BLaER1 (cell line): ENCODE measurements around the gene SH2D6.
"Not testable (repeated sequence)": the region's sequence is repeated elsewhere in the genome, so short reads cannot be mapped to it uniquely, and the experiment has no call there.

Source experiments
- H3K27ac ChIP-seq: shearing (Covaris generic); formaldehyde crosslinking; 2 replicates; pipeline ENCODE4 v1.8.1; 2022
- H3K27me3 ChIP-seq: shearing (Covaris generic); formaldehyde crosslinking; 2 replicates; pipeline ENCODE4 v1.8.1; 2022
- H3K36me3 ChIP-seq: shearing (Covaris generic); formaldehyde crosslinking; 2 replicates; pipeline ENCODE4 v1.8.1; 2022
- H3K4me1 ChIP-seq: shearing (Covaris generic); formaldehyde crosslinking; 2 replicates; pipeline ENCODE4 v1.8.1; 2022
- H3K4me2 ChIP-seq: shearing (Covaris generic); formaldehyde crosslinking; 2 replicates; pipeline ENCODE4 v1.8.1; 2022
- H3K4me3 ChIP-seq: shearing (Covaris generic); formaldehyde crosslinking; 2 replicates; pipeline ENCODE4 v1.8.1; 2022
- H3K9ac ChIP-seq: shearing (Covaris generic); formaldehyde crosslinking; 2 replicates; pipeline ENCODE4 v1.8.1; 2022
- H3K9me3 ChIP-seq: shearing (Covaris generic); formaldehyde crosslinking; 2 replicates; pipeline ENCODE4 v1.8.1; 2022
- H4K20me1 ChIP-seq: shearing (Covaris generic); formaldehyde crosslinking; 2 replicates; pipeline ENCODE4 v1.8.1; 2022
- Cebpa-rat ChIP-seq: shearing (Covaris generic); IDR thresholded peaks from 2 replicates; pipeline ENCODE4 v1.8.1; 2022

Gene SH2D6

DNA sequence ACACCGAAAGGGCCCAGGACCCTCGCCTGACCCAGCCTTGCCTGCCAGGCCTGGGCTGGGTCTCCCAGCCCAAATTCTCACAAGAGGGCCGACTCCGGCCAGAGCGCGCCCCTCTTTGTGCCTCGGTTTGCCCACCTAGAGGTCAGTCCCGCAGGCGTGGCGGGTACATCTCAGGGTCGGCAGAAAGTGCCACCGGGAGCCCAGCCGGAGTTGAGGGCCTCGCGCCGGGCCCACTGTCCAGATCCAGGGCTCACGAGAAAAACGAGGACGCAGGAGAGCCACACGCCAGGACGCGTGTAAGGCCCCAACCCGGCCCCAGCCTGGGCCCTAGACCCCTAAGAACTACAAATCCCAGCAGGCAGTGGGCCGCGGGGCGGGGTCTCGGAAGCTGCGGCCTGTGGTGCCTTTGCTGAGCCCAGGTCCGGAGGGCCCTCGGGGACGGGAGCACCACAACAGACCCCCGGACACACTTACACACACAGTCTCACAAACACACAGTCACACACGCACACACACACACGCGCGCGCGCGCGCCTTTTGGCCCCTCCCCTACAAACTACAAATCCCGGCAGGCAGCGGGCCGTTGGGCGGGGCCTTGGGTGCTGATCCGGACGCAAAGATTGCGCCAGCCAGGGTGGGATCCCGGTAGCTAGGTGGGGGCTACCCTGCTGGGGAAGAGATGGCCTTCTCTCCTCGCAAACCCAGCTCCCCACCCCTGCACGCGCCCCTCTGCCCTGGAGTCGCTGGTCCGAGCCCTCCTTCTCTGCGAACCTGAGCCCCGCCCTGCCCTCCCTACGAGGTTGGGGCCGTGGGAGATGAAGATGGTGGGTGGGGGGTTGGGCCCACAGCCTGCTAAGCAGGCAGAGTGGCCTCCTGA is at the start of gene SH2D6:
Gene SH2D6, plus strand, starts transcription at position 583 of the 877 bp plus-strand sequence. CDS start 10,752 bp downstream, outside the sequence.
- Histone ChIP-seq H3K36me3 (no peaks in the 10 kb centered on the region), H3K27ac (peak within 1 kb of the TSS; percentile 95), H3K9ac (peak within 1 kb of the TSS; percentile 89), H3K4me3 (peak within 1 kb of the TSS; percentile 70), H3K4me1 (peaks cover 78% of the 10 kb centered on the region), H3K27me3 (peaks cover 18% of the 10 kb centered on the region), H3K9me3 (no peaks in the 10 kb centered on the region), H3K4me2 (peak within 1 kb of the TSS; percentile 89), H4K20me1 (no peaks in the 10 kb centered on the region)
- TF ChIP-seq Cebpa-rat = peak; percentile 43; the same call in 1 of the 2 replicates

DNA sequence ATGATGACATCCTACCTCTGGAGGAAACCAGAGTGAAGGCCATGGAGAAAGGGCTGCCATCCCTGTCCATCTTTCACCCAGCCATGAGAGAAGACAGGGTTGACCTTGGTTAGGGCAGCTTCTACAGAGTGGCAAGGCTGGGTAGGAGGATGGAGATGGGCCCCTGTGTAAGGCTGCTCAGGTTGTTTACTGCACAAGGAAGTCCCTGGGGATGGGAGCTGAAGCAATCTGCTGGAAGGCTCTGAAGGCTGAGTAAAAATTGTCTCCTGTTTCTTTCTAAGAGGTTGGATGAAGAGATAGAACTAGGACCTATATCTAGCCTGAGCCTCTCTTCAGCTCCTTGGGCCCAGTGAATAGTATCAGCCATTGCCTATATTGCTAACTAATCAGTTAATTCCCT is 49.6 kb upstream of the SH2D6 start:
- Histone ChIP-seq H3K36me3 (peaks cover 14% of the 10 kb centered on the region; the same call in 1 of the 2 replicates), H3K9me3 (no peaks in the 10 kb centered on the region), H3K27ac (no peak overlapping the region), H3K4me1 (peaks cover 13% of the 10 kb centered on the region), H3K4me3 (no peak overlapping the region), H3K27me3 (no peaks in the 10 kb centered on the region), H3K9ac (no peak overlapping the region), H3K4me2 (no peak overlapping the region), H4K20me1 (no peaks in the 10 kb centered on the region)
- TF ChIP-seq Cebpa-rat = no peak

DNA sequence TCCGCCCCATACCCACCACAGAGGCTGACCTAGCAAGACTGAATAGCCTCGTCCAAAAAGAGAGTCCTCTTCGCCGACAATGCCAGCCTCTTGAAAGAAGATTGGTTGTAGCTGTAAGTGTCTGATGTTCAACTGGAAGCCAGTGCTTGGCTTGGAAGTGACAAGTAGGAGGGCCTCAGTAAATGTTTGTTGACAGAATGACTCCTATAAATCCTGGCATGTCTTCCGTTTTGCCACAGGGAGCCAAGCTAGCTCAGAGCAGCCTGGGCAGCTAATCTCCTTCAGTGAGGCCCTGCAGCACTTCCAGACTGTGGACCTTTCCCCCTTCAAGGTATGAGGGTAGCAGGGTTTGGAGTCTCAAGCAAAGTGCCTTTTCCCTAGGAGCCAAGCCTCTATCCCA is 49.0 kb upstream of the SH2D6 start:
- Histone ChIP-seq H3K27ac (no peak overlapping the region), H4K20me1 (no peaks in the 10 kb centered on the region), H3K4me1 (peaks cover 13% of the 10 kb centered on the region), H3K9ac (no peak overlapping the region), H3K4me2 (no peak overlapping the region), H3K9me3 (no peaks in the 10 kb centered on the region), H3K27me3 (no peaks in the 10 kb centered on the region), H3K36me3 (peaks cover 14% of the 10 kb centered on the region; the same call in 1 of the 2 replicates), H3K4me3 (no peak overlapping the region)
- TF ChIP-seq Cebpa-rat = no peak

DNA sequence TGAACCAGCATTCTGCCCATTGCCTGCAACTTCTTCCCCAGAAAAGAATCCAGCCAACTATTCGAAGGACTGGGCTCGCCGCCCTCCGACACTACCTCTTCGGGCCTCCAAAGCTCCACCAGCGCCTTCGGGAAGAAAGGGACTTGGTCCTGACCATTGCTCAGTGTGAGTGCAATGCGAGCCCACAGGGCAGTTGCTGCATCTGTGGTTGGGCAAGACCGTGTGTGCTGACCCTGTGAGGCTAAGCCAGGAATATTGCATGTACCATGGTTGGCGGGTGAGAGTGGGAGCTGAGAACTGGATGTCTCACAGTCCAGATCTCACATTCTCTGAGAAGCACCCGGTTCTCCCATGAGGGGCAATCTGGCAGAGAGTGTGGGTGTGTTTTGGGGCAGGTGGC is 47.5 kb upstream of the SH2D6 start:
- Histone ChIP-seq H3K27ac (no peak overlapping the region), H3K36me3 (peaks cover 14% of the 10 kb centered on the region; the same call in 1 of the 2 replicates), H3K4me1 (peaks cover 13% of the 10 kb centered on the region), H3K4me2 (no peak overlapping the region), H4K20me1 (no peaks in the 10 kb centered on the region), H3K4me3 (no peak overlapping the region), H3K27me3 (no peaks in the 10 kb centered on the region), H3K9me3 (no peaks in the 10 kb centered on the region), H3K9ac (no peak overlapping the region)
- TF ChIP-seq Cebpa-rat = no peak

DNA sequence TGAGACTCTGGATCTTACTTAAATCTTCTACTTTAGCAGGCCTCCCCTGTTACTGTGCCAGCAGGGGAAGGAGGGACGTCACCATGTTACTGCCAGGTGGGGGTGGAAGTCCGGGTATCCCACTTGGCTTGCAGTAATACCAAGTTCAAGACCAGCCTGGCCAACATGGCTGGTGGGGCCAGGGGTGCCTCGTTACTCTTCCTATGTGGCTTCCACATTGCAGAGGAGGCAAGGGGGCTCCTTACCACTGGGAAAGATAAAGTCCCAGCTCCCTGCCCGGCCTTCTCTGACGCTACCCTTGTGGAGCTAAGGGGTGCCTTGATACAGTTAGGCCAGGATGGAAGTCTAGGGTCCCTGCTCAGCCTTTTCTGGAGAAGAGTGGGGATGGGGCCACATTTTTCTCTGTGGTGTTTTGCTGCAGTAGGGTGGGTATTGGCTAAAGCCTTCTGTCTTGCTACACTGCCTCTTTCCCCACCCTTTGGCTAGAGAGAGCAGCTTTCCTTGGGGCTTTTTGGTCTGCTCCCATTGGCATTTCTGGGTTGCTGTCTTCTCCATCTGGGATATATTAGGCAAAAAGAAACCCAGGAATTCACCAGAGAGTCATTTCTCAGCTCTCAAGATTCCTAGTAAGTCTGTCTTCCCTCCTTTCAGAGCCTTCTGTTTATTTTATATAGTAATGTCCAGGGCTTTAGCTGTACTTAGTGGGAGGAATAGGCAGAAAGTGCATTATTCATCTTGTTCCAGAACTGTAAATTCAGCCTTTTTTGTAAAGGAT is 42.0 kb upstream of the SH2D6 start:
- Histone ChIP-seq H3K4me1 (no peaks in the 10 kb centered on the region), H3K9ac (no peak overlapping the region), H3K4me3 (no peak overlapping the region), H3K4me2 (no peak overlapping the region), H3K27me3 (no peaks in the 10 kb centered on the region), H4K20me1 (no peaks in the 10 kb centered on the region), H3K9me3 (peaks cover 20% of the 10 kb centered on the region), H3K27ac (no peak overlapping the region), H3K36me3 (peaks cover 53% of the 10 kb centered on the region)
- TF ChIP-seq Cebpa-rat = no peak

DNA sequence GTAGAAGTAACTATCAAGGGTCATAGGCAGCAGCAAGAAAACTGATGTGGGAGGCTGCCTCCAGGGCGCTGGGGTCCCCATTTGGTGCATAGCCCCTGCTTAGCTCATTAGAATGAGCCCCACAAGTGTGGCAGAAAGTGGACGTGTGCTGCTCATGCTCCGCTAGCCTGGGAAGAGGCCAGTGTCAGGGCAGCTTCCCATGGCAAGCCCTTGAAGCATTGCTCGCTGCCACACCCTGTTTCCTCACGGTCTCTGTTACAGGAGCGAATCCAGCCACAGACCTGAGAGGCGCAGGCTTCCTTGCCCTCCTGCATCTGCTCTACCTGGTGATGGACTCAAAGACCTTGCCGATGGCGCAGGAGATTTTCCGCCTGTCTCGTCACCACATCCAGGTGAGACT is 41.4 kb upstream of the SH2D6 start:
- Histone ChIP-seq H4K20me1 (no peaks in the 10 kb centered on the region), H3K27me3 (no peaks in the 10 kb centered on the region), H3K36me3 (peaks cover 56% of the 10 kb centered on the region), H3K4me1 (no peaks in the 10 kb centered on the region), H3K9ac (no peak overlapping the region), H3K4me2 (no peak overlapping the region), H3K27ac (no peak overlapping the region), H3K4me3 (no peak overlapping the region), H3K9me3 (peaks cover 20% of the 10 kb centered on the region)
- no peak for TF ChIP-seq Cebpa-rat

DNA sequence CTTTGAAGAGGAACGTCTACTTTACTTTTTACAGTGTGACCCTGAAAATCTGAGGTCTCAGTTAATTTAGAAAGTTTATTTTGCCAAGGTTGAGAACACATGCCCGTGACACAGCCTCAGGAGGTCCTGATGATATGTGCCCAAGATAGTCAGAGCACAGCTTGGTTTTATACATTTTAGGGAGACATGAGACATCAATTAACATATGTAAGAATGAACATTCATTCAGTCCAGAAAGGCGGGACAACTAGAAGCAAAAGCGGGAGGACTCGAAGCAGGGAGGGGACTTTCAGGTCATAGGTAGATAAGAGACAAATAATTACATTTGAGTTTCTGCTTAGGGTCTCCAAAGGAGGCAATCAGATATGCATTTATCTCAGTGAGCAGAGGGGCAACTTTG is 40.3 kb upstream of the SH2D6 start:
- H4K20me1 ChIP-seq = no peaks in the 10 kb centered on the region
- no peaks in the 10 kb centered on the region for H3K4me1 ChIP-seq
- no peak overlapping the region for H3K4me3 ChIP-seq
- H3K27me3 ChIP-seq = no peaks in the 10 kb centered on the region
- H3K4me2 ChIP-seq = no peak overlapping the region
- no peak overlapping the region for H3K27ac ChIP-seq
- no peak overlapping the region for H3K9ac ChIP-seq
- no peak for TF ChIP-seq Cebpa-rat
- peaks cover 20% of the 10 kb centered on the region for H3K9me3 ChIP-seq
- H3K36me3 ChIP-seq = peaks cover 62% of the 10 kb centered on the region

DNA sequence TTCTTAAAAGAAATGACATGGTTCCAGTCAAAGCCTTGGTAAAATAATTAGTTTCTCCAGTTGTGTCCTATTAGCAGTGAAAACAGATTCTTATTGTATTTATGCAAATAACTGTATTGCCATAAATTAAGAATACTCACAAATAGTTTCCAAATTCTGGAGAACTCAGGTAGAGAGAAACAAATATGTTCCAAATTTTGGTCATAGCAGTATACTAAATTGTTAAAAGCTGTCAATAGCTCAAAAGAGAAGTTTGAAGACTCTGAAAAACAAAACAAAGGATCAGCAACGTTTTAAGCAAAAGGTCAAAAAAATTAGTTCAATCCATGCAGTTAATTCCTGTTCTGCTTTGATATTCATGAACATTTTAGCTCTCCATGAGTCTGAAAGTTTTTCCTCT is 38.5 kb upstream of the SH2D6 start:
- Histone ChIP-seq H4K20me1 (no peaks in the 10 kb centered on the region), H3K36me3 (peaks cover 79% of the 10 kb centered on the region), H3K27ac (no peak overlapping the region), H3K9me3 (peaks cover 20% of the 10 kb centered on the region), H3K4me2 (no peak overlapping the region), H3K4me1 (no peaks in the 10 kb centered on the region), H3K9ac (no peak overlapping the region), H3K4me3 (no peak overlapping the region), H3K27me3 (no peaks in the 10 kb centered on the region)
- TF ChIP-seq Cebpa-rat = no peak

DNA sequence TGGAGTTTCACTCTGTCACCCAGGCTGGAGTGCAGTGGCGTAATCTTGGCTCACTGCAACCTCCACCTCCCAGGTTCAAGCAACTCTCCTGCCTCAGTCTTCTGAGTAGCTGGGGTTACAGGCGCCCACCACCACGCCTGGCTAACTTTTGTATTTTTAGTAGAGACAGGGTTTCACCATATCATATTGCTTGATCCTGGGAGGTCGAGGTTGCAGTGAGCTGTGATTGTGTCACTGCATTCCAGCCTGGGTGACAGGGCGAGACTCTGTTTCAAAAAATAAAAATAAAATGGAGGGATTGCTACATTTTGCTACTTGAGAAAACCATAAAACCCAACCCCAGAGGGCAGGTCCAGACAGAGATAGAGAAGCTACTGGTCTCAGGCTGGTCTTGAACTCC is 35.4 kb upstream of the SH2D6 start:
- not testable (repeated sequence) for H3K9ac ChIP-seq, H3K4me2 ChIP-seq, H4K20me1 ChIP-seq, H3K27ac ChIP-seq, H3K4me1 ChIP-seq, H3K4me3 ChIP-seq, H3K27me3 ChIP-seq
- Histone ChIP-seq H3K36me3 (peaks cover 87% of the 10 kb centered on the region), H3K9me3 (peaks cover 20% of the 10 kb centered on the region)

DNA sequence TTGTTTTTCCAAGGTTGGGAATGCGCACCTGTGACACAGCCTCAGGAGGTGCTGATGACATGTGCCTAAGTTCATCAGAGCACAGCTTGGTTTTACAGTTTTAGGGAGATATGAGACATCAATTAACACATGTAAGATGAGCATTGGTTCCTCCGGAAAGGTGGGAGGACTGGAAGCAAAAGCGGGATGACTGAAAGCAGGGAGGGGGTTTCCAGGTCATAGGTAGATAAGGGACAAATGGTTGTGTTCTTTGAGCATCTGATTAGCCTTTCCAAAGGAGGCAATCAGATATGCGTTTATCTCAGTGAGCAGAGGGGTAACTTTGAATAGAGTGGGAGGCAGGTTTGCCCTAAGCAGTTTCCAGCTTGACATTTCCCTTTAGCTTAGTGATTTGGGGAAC is 34.7 kb upstream of the SH2D6 start:
- Histone ChIP-seq H3K36me3 (peaks cover 87% of the 10 kb centered on the region), H4K20me1 (no peaks in the 10 kb centered on the region), H3K9me3 (peaks cover 20% of the 10 kb centered on the region), H3K27ac (no peak overlapping the region), H3K4me1 (no peaks in the 10 kb centered on the region), H3K27me3 (no peaks in the 10 kb centered on the region), H3K4me3 (no peak overlapping the region), H3K4me2 (no peak overlapping the region), H3K9ac (no peak overlapping the region)
- no peak for TF ChIP-seq Cebpa-rat
